GM21529 (cell line): ENCODE data around the gene CLNK.
"Not testable (repeated sequence)": the region's sequence is repeated elsewhere in the genome, so short reads cannot be mapped to it uniquely, and the experiment has no call there.

Experiments
- ATAC-seq: cut with Tn5 transposase; IDR thresholded peaks from one replicate; pipeline ENCODE4 v1.9.1; 2021; ENCODE audit not compliant: unreplicated experiment

Gene CLNK

DNA sequence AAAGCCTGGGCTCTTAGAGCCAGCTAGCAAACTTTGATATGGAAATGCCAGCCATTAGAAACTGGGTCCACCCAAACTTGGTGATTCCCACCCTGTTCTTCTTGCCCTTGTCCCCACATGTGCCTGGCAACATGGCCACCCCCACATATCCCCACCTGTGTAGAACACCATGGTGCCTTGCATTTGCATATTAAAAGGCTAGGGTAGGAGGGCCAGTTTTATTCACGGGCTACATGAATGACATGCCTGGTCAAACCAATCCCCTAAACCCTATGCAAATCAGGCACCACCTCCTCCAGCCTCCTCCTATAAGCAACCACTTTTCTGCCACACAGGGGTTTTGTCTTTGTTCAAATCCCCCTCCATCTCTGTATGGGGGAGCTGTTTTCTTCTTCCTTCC lies 104.9 kb downstream of the CLNK start:
- ATAC-seq, result no peak

DNA sequence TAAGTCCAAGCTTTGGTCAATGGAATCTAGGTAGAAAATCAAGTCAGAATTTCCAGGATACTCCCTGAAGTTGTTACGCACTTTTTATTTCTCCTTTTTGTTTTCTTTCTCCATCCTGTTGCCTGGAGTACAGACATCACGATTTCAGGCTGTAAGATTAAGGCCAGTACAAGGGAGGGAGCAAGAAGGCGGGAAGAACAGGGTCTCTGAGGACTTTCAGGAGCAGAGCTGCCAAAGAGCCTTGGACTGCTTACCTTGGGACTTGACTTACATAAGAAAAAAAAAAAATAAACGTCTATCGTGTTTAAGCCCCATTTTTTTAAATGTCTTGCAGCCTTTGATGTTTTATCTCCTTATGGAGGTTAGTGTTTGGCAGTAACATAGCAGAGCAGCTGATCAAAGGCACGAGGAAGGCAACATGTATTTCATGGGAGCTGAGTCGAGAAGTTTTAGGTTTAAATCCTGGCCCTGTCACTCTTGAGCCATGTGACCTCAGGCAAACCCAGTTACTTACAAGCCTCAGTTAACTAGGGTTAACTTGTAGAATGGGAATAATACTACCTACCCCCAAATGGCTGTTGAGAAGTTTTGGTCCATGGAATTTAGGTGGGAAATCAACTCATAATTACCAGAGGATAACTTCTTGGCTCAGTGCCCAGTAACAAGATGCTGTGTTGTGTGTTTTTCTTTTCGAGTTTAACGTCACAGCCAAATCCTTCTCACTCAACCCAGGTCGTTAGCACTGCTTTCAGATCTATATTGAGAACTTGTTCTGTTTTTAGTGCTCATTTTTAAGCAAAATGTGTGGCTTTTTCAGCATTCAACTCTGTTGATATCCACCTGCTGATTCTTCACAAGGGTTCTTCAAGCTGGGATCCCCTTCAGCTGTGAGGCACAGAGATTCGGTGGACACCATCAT lies 106.8 kb downstream of the CLNK start:
- ATAC-seq, result peak; percentile 75

- peak; percentile 74 for ATAC-seq
Observed at GRCh38 chr4:10577018-10577417, 107.5 kb downstream of the CLNK start.

- ATAC-seq, result no peak
Observed at GRCh38 chr4:10576236-10576635, 108.3 kb downstream of the CLNK start.

- ATAC-seq, result no peak
Observed at GRCh38 chr4:10575414-10575813, 109.2 kb downstream of the CLNK start.

DNA sequence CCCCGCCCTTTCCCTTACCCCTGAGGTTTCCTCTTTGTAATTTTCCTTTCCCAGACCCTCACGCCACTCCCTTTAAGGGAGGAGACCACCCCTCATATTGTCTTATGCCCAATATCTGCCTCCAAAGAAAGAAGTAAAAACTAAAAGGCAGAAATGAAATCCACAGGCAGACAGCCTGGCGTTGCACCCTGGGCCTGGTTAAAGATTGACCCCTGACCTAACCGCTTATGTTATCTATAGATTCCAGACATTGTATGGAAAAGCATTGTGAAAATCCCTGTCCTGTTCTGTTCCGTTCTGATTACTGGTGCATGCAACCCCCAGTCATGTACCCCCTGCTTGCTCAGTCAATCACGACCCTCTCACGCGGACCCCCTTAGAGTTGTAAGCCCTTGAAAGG lies 110.0 kb downstream of the CLNK start:
- ATAC-seq, result not testable (repeated sequence)

- no peak for ATAC-seq
Observed at GRCh38 chr4:10571909-10572308, 112.7 kb downstream of the CLNK start.

DNA sequence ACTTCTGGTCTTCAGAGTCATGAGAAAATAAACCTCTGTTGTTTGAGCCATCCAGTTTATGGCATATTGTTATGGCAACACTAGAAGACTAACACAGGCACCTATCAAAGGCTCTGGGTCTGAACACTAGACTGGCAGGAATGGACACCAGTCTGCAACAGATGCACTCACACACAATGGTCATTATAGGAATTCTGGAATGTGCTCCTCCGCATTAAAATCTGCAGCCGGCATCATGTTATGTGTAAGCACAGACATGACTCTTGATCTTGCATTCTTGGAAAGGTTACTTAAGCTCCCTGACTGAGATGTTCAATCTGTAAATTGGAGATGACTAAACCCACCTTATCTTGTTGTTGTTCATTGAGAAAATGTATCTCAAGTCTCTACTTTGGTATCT lies 115.1 kb downstream of the CLNK start:
- no peak for ATAC-seq

DNA sequence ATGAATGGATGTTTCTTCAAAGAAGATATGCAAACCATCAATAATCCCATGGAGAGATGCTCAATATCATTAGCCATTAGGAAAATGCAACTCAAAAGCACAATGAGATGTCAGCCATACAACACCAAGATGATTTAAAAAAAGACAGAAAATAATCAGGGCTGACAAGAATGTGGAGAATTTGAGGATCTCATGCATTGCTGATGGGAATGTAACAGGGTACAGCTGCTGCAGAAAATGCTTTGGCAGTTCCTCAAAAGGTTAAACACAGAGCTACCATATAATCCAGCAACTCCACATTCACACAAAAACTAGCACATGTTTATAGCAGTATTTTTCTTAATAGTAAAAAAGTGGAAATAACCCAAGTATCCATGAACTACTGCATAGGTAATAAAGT lies 116.8 kb downstream of the CLNK start:
- ATAC-seq, result no peak

GRCh38 chr4:10565166-10565780 lies 119.3 kb downstream of the CLNK start:
- no peak for ATAC-seq

GRCh38 chr4:10554694-10555093 lies 129.9 kb downstream of the CLNK start:
- peak; percentile 80 for ATAC-seq

DNA sequence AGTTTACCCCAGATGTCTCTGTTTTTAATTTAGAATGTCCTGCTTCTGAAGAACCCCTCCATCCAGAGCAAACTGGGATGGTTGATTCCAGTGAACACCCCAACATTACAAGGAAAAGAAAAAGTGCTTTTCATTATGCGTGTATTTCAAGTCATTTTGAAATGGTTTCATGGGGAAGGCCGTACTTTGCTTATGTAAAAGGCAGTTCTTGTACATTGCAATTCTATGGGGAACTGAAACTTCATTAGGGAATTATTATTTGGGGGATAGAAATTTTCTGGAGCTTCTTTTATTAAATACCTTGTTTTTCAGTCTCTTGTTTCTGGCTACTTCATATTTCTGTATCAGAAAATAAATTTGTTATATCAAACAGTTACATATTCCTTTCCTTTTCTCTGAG lies 130.4 kb downstream of the CLNK start:
- ATAC-seq, result no peak

- ATAC-seq, result no peak
Observed at GRCh38 chr4:10552591-10553280, 131.8 kb downstream of the CLNK start.

DNA sequence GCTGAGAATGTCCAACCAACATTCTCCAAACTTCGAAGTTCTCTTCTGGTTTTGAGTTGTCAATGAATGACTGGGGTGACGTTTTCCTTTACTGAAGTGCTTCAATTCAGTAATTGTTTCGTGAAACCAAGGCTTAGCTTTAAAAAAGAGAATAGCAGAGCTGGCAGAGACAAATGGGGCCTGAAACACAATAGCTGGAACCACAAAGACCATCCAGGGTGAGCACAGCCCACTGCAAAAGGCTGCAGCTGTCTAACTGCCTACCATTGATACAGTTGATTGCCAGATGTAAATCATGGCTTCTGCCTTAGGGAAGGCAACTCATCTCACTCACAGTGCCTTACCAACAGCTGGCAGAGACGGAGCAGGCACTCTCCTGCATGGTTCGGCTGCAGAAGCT lies 148.7 kb downstream of the CLNK start:
- ATAC-seq, result peak; percentile 61

DNA sequence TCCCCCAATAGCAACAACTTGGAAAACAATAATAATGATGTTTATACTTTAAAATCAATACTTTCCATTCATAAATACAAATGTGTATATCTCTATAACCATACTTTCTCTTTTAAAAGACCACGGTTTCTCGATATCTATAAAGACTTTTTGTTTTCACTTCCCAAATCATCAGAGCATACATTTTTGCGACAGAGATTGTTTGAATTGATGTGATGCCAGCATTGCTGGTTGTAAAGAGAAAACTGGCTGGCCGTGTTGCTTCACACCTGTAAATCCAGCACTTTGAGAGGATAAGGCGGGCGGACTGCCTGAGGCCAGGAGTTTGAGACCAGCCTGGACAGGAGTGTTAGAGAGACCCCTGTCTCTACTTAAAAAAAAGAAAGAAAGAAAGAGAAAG lies 149.7 kb downstream of the CLNK start:
- ATAC-seq, result peak; percentile 64

GRCh38 chr4:10532155-10532554 lies 152.4 kb downstream of the CLNK start:
- no peak for ATAC-seq

DNA sequence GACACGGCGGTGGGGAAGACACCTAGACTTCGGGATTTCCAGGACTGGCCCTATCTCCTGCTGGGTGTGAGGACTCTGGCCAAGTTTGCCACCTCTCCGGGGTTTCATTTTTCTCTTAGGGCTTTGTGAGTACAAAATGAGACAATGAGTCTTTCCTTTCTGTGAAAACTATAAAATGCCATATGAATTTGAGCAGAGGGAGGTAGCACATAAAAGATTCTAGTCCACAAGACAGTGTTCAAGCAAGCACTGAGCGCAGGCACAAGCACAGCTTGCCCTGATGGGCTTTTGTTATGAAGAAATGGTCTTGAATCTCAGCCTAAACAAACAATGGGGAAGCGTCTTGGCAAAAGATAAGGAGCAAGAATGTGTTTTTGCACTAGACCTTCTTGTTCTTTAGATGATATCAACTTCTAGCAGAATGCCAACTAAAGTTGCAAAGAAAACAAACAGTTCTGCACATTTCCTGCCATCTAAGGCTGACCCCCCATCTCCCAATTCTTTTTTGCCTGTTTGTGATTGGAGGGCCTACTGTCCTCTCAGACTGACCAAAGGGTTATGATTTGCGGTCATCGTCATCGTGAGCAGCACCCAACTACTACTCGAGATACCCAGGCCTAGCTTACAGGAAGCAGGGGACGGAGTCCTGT lies 154.3 kb downstream of the CLNK start:
- no peak for ATAC-seq

DNA sequence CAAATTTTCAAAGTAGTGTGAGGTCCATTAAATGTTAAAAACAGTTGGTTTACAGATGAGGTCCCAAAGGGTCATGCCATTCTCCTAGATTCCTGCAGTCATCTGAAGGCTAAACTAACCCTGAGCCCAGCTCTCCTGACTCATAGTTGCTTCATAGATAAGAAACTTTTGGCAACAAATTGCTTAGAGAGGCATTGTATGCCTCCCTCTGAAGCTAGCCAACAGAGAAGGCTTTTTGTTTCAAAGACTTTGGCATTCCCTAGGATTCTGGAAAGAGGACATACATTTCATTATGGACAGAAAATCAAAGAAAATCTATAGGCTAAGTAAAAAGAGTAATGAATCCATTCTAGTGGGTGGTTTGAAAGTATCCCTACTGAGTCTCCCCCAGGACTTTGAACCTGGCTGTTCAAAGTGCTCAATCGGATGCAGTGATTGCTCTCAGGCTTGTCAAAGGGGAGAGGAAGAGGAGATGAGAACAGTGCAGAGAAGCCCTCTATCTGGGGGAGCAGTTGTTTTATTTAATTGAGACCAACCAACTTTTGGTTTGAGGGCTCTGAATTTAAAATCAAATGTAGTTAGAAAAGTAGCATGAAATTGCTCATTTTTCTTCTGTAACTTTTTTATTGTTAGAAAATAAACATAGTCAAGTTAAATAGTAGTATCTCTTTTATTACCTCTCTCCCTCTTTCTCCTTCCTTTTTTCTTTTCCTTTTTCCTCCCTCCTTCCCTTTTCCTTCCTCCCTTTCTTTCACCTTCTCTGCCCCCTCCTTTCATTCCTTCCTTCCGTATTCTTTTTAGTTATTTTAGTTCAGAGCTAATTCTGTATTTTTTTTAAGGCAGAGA lies 155.1 kb downstream of the CLNK start:
- no peak for ATAC-seq

DNA sequence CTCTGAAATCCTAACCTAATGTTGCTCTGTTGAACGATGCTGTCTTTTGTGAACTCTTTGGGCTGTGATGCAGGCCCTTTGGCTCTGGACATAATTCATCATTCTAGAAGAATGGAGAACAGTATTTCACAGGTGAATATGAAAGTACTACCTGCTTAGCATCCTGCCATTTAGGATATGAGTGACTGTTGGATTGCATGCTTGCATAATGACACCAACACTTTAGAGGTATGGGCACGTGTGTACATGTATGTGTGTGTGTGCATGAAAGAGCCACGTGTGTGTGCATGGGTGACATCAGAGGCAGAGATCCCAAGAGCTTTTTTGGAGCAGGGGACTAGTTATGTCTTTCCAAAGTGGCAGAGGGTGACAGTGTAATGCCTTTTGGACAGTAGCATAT lies 157.1 kb downstream of the CLNK start:
- ATAC-seq, result no peak

DNA sequence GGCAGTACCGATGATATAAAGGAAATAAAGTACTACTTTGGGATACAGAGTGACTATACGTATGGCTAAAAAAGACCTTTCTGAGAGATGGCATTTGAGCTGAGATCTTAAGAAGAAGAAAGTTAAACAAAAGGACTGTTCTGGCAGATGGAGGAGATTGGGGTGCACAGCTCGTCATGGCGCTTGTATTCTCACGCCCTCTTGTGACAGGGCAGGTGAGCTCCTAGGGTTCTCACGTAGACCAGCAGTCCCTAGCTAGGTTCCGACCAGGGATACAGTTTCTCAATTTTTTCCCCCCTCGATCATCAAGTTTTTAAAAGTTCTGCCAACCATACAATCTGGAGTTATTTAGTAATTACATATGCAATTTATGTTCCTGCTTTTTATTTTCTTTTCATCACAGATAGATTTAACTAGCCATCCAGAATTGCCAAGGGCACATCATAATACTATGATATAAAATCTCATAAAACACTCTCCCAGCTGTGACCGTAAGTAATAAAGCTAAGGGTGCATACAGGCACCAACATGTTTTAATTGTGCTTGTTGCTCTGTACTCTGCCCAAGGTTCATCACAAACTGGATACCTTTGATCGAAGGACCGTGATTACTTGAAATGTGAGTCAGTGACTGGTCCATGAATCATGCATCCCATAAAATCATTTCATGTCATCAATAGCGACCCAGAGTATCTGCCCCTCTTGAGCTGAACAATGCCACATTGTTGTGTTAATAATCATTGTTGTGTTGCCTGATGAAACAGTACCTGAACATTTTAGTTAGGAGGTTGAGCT lies 157.9 kb downstream of the CLNK start:
- ATAC-seq, result no peak
